OCI-LY3 (cell line): ENCODE data around the gene C16orf74.

Source experiments
- CTCF ChIP-seq: fragments of 200-600, 300-600 bp; sonication (generic); IDR thresholded peaks from 2 replicates; pipeline ENCODE4 v1.5.1; 2014; ENCODE audit warnings: antibody characterized with exemption, low read length, low read depth
- EZH2phosphoT487 ChIP-seq: fragments of 200-600 bp; shearing (Covaris generic); IDR thresholded peaks from 2 replicates; pipeline ENCODE4 v1.6.1; 2018; ENCODE audit warnings: antibody characterized with exemption, mixed run types, low read depth

GRCh38 chr16:85707528-85708095, 43.3 kb downstream of the C16orf74 start:
- TF ChIP-seq CTCF (no peak), EZH2phosphoT487 (no peak)
